ENCODE data around the gene RPE.
A peak's percentile ranks its signal among the peaks of the same experiment; 100 is the strongest.

Gene RPE

DNA sequence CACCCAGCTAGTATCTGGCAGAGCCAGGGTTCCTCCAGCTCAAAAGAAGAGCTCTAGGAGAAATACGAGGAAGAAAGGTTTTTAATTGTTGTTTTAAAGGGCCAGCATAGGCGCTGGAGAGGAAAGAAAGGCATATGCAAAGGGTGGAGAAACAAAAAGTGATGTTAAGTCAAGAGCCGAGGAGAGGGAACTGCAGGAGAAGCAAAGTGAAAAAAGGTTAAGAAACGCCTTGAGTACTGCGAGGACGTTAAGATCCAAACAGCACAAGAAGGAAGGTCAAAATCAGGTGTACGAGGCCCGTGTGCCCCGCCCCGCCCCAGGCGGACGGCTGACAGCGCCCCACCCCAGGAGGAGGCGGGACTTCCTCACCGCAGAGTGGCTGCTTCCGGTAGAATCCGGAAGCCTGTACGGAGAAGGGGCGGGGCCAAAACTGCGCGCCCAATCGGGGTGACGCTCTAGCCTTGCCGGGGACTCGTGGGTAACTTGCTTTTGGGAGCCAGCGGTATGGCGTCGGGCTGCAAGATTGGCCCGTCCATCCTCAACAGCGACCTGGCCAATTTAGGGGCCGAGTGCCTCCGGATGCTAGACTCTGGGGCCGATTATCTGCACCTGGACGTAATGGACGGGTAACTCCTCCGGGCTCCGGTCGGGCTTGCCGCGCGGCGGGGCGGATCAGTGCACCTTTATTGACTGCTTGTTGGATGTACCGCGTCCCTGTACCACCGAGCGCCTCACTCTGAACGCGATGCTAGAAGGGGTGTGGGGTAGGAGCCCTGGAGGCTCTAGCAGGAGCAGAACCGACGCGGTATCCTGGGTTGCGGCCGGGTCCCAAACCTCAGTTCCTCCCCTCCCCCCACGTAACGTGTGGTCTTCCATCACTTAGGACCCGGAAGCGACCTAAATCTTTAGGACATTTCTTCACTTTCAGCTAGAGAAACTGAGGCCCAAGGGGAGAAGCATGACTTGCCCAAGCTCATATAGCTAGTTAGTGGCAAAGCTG, at the start of gene RPE:
Gene RPE (plus strand): TSS at position 481 of the 1,000 bp plus-strand sequence. CDS start 24 bp downstream, at position 505.
- peak; percentile 76 for DNase-seq

DNA sequence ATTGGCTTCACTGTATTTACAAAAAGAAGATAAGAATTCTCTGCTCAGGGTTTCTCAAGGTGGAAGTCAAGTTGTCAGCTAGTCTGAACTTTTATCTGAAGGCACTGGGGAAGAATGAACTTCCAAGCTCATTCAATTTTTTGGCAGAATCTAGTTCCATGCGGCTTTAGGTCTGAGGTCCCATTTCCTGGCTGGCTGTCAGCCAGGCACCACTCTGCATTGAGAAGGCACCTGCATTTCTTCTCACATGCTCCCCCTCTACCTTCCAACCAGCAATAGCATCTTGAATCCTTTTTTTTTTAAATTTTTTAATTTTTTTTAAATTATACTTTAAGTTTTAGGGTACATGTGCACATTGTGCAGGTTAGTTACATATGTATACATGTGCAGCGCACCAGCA, 46.2 kb upstream of the RPE start:
- no peak for DNase-seq

DNA sequence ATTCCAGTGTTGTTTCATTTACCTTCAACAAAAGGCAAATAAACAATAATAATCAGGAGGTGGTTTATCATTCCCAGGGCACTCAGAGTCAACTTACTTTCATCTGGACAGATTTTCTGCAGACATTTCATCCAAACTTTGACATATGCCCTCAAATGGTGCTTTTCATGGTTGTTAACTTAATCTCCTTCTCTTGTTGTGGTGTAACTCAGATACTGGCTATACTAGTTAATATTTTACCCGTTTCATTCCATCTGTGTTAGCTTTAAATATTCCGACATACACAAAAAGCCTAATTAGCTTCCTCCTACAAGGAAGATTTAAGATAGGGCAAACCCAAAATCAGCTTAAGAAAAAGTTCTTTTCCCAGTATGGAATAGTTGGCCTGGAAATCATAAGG, 44.4 kb upstream of the RPE start:
- no peak for DNase-seq

DNA sequence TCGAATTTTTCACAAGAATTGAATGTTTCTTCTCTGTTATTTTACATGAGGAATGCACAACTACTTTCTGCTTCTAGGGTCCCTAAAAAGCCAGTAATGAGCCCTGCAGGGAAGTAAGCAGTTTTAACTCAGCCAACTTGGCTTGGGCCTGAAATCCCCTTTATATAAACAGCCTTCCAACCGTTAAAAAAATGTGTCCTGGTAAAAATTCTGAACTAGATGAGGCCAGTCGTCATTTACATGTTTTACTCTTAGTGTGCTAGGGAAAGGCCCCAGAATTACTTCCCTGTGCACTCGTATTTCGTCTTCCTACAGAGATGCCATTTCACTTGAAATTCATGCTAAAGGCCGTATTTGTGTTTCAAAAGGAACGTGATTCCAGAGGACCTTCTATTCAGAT, 42.4 kb upstream of the RPE start:
- DNase-seq, result no peak

DNA sequence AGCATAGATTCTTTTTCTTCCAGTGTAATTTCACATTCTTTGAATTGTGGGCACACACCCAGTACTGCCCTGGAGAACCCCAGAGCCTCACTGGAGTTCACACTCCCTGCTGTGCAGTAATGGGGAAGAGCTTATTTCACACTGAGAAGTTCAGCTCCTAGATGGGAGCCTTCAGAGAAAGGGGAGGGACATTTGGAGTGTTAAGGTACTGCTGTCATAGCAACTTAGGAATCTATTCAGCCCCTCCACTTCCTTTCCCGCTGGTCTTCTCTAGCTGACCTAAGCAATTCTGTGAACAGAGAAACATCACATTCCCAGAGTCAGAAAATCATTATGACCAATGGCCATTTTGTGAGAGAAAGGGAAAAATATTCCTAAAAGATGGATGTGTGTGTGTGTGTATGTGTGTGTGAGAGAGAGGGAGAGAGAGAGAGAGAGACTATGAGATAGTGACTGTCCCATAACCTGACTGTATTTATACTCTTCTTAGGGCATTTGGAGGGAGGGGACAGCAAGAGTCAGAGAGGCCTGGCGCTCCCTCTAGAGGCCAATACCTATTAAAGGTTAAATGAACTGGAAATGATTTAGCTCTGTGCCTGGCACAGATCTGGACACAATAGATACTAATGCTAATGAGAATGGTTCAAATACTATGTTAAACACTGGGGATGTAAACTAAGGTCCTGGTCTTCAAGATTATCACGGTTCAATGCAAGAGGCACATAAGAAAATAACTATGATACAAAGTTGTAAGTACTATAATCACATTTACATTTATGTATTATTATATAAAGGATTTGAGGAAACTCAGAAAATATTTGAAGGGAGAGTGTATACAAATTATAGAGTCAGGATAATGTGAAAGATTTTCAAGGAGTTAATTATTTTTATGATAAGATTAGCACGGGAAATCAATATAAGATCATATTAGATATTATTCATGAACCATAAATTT, 41.5 kb upstream of the RPE start:
- peak; percentile 62 for DNase-seq

DNA sequence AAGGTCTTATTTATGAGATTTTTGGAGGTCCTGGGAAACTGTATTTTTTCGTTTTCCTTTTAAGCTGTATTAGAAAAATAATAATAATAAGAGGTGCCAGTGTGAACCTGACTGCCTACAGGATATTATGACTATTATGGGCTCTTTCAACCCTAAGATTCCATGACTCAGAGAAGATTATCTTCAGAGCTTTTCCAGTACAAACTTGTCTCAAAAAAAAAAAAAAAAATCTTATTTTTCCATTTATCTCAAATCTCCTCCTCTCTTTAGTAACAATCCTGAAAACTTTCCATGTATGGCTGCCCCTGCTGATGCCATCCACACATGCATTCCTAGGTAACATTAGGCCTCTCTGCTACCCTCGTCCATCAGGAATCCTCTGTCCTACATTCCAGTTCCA, 36.7 kb upstream of the RPE start:
- no peak for DNase-seq

DNA sequence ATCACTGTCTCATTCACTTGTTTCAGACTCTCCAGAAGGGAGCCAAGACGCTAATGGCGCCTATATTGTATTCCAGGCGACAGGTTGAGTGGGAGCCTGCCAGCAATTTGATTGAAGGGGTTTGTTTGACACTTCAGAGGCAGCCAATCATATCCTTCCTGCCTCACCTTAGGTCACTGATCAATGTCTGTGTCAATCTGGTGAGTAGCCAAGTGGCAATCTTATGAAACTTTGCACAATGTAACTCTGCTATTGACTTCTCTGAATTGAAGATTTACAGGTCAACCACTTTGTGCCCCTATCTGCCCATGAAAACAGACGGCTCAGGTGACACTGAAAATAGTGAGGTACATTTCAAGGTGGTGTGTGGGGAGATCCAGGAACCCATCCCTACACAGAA, 32.7 kb upstream of the RPE start:
- no peak for DNase-seq

DNA sequence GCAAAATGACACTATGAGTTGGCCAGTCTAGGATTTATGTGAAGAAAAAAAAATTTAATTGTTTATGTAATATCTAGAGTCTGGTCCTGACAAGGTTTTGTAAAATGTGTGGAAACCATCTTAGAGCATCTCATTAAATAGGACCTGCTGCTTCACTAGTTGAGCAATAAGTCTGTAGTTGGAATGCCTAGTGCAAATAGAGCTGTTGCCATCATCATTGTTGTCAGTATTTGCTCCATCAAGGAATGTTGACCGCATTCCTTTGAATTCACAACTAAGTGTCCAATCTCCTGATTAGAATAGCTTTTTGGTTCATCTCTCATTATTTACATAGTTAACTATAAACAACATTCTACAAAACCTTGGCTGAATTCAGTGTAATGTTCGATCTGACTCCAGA, 32.2 kb upstream of the RPE start:
- no peak for DNase-seq

DNA sequence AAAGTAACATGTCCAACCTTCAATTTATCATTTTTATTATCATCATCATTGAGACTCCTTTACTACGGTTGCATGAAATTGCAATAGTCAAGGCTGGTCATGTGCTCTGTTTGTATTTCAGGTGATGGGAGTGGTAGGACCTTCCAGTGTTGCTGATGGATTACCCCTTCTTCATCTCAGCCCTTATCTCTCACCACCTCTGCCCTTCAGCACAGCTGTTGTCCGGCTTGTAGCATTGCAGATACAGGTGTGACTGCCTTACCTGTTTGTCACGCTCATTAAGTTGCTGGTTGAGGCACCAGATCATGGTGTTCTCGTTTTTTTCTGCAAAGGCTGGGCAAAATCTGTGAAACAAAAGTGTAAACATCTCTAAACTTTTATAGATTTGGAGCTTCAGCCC, 31.7 kb upstream of the RPE start:
- no peak for DNase-seq

DNA sequence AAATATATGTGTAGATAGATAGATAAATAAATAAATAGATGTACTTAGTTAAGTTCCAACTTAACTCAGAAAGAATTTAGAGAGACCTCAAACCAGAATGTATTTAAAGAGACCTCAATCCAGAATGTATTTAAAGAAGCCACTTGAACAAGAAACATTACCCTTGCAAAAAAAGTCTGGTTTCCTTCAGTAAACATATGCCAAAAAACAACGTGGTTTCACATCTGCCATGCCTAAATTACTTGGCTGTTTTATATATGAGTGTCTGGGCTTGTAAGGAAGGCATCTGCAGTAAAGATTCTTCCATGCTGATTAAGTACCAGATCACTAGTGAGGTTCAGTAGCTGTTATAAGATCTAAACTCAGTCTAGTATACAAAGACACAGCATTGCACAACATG, 29.1 kb upstream of the RPE start:
- DNase-seq, result no peak

DNA sequence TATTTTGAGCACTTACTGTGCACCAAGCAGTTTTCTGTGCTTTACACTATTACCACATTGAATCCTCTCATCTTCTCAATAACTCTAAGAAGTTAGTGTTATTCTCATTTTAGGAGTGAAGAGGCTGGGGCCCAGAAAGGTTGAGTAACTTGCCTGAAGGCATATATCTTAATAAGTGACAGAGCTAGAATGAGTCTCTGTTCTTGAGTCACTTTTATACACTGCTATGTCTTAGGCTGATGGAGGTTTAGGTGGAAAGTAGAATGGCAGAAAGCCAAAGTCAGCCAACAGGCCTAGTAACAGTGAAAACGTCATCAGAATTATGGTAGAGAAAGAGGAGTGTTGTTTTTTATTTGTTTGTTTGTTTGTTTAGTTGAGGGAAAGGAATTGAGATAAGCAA, 27.9 kb upstream of the RPE start:
- no peak for DNase-seq

DNA sequence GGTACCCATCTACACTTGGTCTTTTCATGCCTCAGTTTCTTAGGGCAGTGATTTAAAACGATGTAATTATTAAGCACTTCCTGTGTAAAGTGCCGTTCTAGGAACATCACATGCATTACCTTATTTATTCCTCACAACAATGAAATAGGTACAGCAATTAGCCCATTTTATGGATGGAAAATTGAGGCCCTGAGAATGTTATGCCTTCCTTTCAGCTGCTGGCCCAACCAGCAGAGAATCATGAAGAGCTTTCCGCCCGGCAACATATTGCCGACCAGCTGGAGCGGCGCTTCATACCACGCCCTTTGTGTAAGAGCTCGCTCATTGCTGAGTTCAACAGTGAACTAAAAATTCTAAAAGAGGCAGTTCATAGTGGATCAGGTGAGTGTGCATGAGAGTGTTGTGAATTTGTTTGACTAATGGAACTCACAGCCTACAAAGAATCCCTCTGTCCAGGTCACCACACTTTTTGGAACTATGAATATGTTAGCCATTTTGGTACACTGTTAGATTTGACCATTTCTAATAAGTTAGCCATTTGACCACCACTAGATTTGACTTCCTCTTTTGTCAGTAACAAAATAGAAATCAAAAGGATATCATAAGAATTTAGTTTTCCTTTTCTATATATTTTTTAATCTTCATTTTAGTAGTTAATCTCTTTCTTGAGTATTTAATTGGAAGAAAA, 25.6 kb upstream of the RPE start:
- DNase-seq, result no peak

DNA sequence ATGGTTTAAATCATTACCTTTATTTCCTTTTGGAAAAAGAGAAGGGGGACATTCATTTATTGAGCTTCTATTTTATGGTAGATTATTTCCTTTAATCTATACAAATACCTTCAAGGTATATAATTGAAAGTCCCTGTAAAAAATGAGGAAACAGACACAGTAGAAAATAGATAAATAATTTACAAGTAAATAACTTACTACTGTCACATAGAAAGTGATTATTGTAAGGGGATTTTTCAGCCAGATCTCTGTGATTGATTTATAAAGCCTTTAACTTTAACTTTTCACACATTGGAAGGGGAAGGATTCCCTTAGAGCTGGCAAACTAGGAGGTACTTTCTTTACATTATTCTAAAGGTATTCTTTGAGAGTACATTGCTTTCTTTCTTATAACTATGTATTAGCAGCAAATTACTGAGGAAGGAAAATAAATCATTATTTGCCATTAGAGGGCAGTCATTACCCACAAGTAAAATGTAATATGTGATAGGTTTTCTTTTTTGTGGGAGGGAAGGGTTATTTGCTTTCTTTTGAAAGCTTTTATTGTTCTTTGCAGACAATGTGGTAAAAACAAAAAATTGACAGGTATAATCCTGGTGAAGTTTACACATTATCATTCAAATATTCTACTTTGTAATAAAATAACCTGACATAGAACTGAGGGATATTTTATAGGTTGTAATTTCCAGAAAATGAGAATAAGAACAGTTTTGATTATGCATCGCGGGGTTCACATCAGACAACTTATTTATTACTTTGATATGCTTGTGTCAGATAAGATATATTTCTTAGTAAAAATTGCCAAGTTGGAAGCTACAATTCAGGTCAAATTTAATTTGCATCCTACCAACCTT, 24.8 kb upstream of the RPE start:
- DNase-seq, result peak; percentile 23

DNA sequence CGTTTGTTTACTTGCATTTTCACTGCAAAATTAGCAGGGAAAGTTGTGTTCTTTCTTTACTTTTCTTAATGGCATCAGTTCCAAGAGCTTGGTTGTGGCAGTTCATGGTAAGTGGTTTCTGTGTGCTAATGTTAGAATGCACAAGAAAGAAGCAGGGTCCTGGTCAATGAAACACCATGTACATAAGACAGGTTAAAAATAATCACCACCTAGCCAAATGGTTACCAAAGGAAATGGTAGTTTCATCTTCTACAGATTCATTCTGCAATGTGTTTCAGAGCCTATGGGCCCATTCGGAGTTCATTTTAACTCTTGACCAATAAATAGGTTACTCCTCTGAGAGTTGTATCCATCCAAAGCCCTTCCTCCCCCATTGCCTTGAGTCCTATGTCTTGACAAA, 18.1 kb upstream of the RPE start:
- no peak for DNase-seq

DNA sequence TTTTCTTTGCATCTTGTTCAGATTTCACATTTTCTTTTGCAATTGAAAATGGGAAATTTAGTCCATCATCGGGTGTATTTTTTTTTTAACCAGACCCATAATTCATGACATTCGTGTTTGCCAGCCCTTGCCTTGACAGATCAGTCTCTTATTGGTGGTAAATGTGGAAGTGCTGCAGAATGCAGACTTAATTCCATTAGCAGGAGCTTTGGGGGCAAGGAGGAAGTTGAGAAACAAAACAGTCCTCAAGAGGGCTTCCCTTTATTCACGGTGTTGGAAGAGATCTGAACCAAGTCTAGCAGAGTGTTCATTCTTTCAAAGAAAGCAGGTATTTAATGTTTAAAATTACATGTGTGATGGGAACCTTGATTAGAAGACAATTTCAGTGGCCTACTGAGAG, 16.6 kb upstream of the RPE start:
- no peak for DNase-seq

DNA sequence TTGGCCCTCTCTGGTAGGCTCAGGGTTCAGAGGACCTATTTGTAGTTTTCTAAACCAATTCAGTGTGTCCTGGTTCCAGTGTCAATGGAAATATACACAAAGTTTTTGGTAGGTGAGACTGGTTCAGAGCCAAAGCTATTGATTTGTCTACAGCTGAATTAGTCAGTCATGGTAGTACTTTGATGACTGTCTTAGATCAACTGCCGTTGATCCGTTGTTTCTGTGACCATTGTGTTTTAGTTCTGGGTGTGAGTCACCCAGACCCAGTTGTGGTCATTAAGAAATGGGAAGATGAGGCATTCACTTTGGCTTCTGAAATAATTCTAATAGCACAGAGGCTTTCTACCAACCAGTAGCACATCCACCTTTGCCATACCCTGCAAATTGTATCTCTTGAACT, 16.0 kb upstream of the RPE start:
- DNase-seq, result no peak

DNA sequence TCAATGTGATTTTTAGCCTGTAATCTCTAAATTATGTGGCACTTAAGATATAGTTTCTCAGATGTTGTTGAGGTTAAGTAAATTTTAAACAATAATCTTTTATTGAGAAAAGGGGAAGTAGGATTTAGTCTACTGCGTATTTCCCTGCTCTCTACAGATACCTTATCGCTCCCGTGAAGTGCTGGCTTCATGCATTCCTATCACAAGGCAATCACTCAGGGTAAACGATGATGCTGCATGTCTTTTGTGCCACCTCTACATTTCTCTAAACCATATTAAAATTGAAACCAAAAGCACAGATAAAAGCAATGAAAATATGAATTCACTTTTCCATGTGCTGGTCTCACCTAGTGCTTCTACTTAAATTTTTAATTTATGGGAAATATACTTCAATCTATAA, 14.4 kb upstream of the RPE start:
- no peak for DNase-seq

DNA sequence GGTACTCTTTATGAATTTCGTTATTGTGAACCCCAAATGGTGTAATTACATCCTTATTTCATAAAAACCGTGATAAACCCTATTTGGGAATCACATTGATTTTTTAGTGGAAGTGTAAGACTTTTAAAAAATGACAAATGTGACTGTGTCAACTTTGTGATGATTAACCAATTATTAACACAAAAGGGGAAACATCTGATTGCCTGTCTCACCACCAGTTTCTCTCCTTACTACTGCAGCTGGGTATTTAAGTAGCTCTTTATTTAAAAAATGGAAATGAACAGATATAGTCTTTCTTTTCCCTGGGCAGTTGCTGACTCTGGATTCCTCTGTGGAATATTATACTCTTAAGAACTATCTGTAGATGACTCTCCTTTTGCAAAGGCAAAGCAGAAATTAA, 11.6 kb upstream of the RPE start:
- DNase-seq, result no peak

DNA sequence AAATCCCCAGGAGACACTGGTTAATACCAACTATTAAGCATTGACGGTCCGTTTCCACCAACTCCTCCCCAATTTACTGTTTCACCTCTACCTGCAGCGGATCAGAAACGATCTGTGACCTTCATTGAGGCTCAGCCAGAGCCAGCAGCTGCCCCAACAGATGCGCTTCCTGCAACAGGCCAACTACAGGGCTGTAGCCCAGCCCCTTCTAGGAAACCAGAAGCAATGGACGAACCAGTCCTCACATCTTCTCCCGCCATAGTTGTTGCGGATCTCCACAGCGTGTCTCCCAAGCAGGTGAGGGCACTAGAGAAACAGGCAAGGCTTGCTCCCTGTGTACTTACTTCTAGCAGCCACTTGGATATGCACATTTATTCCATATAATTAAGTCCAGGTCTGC, 8.5 kb upstream of the RPE start:
- DNase-seq, result no peak

DNA sequence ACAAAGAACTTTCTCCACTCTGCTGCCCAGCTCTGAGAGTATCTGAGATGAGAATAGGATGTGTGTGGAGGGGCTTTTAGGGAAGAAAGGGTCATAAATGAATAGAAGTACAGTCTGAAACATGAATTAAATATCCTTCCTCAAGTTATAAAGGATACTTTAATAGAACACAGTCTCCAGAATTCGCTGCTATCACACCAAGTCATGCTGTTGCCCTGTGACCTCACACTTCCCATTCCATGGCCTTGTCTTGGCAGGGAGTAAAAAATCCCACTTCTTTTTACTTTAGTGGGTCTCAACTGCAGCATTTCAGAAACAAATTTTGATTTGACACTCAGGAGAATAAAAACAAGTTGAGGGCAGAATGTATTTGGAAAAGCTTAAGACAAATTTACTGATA, 3.8 kb upstream of the RPE start:
- no peak for DNase-seq

DNA sequence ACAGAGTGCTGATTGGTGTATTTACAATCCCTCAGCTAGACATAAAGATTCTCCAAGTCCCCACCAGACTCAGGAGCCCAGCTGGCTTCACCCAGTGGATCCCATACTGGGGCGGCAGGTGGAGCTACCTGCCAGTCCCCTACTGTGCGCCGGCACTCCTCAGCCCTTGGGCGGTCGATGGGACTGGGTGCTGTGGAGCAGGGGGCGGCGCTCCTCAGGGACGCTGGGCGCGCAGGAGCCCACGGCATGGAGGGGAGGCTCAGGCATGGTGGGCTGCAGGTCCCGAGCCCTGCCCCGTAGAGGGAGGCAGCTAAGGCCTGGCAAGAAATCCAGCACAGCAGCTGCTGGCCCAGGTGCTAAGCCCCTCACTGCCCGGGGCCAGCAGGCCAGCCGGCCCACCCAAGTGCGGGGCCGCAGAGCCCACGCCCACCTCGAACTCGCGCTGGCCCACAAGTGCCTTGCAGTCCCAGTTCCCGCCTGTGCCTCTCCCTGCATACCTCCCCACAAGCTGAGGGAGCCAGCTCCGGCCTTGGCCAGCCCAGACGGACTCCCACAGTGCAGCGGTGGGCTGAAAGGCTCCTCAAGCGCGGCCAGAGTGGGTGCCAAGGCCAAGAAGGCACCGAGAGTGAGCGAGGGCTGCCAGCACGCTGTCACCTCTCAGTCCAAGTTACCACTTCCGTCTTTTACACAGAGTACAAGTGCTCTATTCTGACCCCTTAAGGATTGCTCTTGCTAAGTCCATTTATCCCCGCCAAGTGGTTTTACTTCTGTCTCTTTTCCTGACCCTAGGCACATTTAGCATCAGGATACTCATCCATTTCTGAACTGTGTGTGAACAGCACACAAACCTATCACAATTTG, 1.7 kb upstream of the RPE start:
- DNase-seq, result no peak

Measured in NCI-H2029 treated with DMSO at 0.1 percent for 48 hours (cell line).